Keratinocyte (primary cell): Measurements from ENCODE around the gene EXOC6B. TPM values are rescaled to one million over a fixed set of nuclear protein-coding genes. Genes with fewer than 3 reads are reported as not detected.

Experiments
- DNase-seq: peaks from one replicate; pipeline ENCODE4 v3.0.0-alpha.2; 2011; ENCODE audit warnings: low read depth, missing footprints, low spot score
- FAIRE-seq: peaks from 2 replicates; lab custom pipeline; 2011; peaks lifted over from hg19 to GRCh38; lab: Jason Lieb, UNC
- H2AFZ ChIP-seq: 2 replicates; pipeline ENCODE4 v1.6.0; 2012; ENCODE audit warnings: low read length, control low read depth, inconsistent platforms; ENCODE audit not compliant: control insufficient read depth
- H3K27ac ChIP-seq: 2 replicates; pipeline ENCODE4 v1.5.1; 2011; ENCODE audit warnings: low read length; ENCODE audit not compliant: control insufficient read depth, insufficient read depth
- H3K27me3 ChIP-seq: 3 replicates; pipeline ENCODE4 v1.6.0; 2011; ENCODE audit warnings: low read length; ENCODE audit not compliant: control insufficient read depth, insufficient read depth; ENCODE audit errors: extremely low read depth
- H3K36me3 ChIP-seq, 2 experiments: 2 replicates in 1 of 2; 3 replicates in 1 of 2; pipeline ENCODE4 v1.5.1; 2011; ENCODE audit warnings: low read length in 2 of 2, mild to moderate bottlenecking in 1 of 2; ENCODE audit not compliant: control insufficient read depth in 2 of 2, insufficient read depth in 2 of 2; ENCODE audit errors: extremely low read depth in 1 of 2
- H3K4me1 ChIP-seq: 3 replicates; pipeline ENCODE4 v1.5.1; 2011; ENCODE audit warnings: low read length; ENCODE audit not compliant: control insufficient read depth, insufficient read depth; ENCODE audit errors: extremely low read depth
- H3K4me2 ChIP-seq: 3 replicates; pipeline ENCODE4 v1.6.0; 2011; ENCODE audit warnings: low read depth, low read length; ENCODE audit not compliant: control insufficient read depth, insufficient read depth; ENCODE audit errors: extremely low read depth
- H3K4me3 ChIP-seq, 3 experiments: fragments of 200-600 bp in 1 of 3; sonication (generic) in 1 of 3; 2 replicates in 2 of 3; 3 replicates in 1 of 3; pipeline ENCODE4 v1.5.1; 2011 to 2016; ENCODE audit warnings: low read length in 3 of 3, mild to moderate bottlenecking in 3 of 3, control low read depth in 2 of 3, inconsistent platforms in 1 of 3, low read depth in 1 of 3, mixed read lengths in 1 of 3, mixed run types in 1 of 3, moderate library complexity in 1 of 3; ENCODE audit not compliant: control insufficient read depth in 2 of 3, insufficient read depth in 2 of 3; ENCODE audit errors: extremely low read depth in 1 of 3
- H3K79me2 ChIP-seq: 2 replicates; pipeline ENCODE4 v1.6.0; 2012; ENCODE audit warnings: low read length; ENCODE audit not compliant: control insufficient read depth, insufficient read depth
- H3K9ac ChIP-seq: 3 replicates; pipeline ENCODE4 v1.6.0; 2011; ENCODE audit warnings: low read length; ENCODE audit not compliant: control insufficient read depth, insufficient read depth; ENCODE audit errors: extremely low read depth
- H3K9me1 ChIP-seq: 3 replicates; pipeline ENCODE4 v1.6.0; 2011; ENCODE audit warnings: low read length; ENCODE audit not compliant: control insufficient read depth, insufficient read depth; ENCODE audit errors: extremely low read depth
- H3K9me3 ChIP-seq: 2 replicates; pipeline ENCODE4 v1.5.1; 2012; ENCODE audit warnings: low read depth, low read length; ENCODE audit not compliant: control insufficient read depth
- H4K20me1 ChIP-seq: 3 replicates; pipeline ENCODE4 v1.6.0; 2011; ENCODE audit warnings: low read length; ENCODE audit not compliant: control insufficient read depth, insufficient read depth; ENCODE audit errors: extremely low read depth
- CTCF ChIP-seq, 3 experiments: IDR thresholded peaks in 1 of 3; conservative IDR thresholded peaks in 1 of 3; optimal IDR thresholded peaks in 1 of 3; 2 replicates in 2 of 3; 3 replicates in 1 of 3; pipeline versions ENCODE3 to v1.5.1; 2011; ENCODE audit warnings: low read length in 3 of 3, mild to moderate bottlenecking in 3 of 3, moderate library complexity in 2 of 3, control low read depth in 1 of 3, inconsistent platforms in 1 of 3; ENCODE audit not compliant: insufficient read depth in 2 of 3; ENCODE audit errors: extremely low read depth in 1 of 3
- EZH2 ChIP-seq: IDR thresholded peaks from one replicate; pipeline ENCODE4 v1.6.1; 2012; ENCODE audit warnings: inconsistent platforms, mild to moderate bottlenecking, low read length, moderate library complexity
- dilution Hi-C: fragments of 300-500 bp; cut with MboI; formaldehyde crosslinking; loops from one replicate; pipeline ENCODE4 v1.7.0; 2020; ENCODE audit warnings: low sequenced_read_pairs; ENCODE audit not compliant: extremely low pct_ligation_motif_present
- polyA plus RNA-seq, 5 experiments: library from polyadenylated mRNA; depleted of rRNA in 3 of 5; stranded (reverse) in 3 of 5; stranded (forward) in 1 of 5; unstranded in 1 of 5; fragments of >200 nt; gene quantifications; 1 replicate in 1 of 5; 2 replicates in 3 of 5; 3 replicates in 1 of 5; pipeline versions ENCODE4 v1.2.1 to v1.2.3, GENCODE V29; 2011 to 2012; ENCODE audit warnings: missing spikeins in 2 of 5, low read depth in 1 of 5, low replicate concordance in 1 of 5
- small RNA-seq, 3 experiments: library from RNA; depleted of rRNA; stranded (forward); fragments of <200 nt; gene quantifications; one replicate each; pipeline ENCODE3, GENCODE V24; 2012; ENCODE audit warnings: low read depth in 3 of 3, low replicate concordance in 1 of 3; ENCODE audit not compliant: insufficient read length in 3 of 3

Gene EXOC6B
- polyA plus RNA-seq, 1 donor (not counting 4 experiments of a cell fraction or from before 2014, with no cell fraction given) = 37.3 TPM

DNA sequence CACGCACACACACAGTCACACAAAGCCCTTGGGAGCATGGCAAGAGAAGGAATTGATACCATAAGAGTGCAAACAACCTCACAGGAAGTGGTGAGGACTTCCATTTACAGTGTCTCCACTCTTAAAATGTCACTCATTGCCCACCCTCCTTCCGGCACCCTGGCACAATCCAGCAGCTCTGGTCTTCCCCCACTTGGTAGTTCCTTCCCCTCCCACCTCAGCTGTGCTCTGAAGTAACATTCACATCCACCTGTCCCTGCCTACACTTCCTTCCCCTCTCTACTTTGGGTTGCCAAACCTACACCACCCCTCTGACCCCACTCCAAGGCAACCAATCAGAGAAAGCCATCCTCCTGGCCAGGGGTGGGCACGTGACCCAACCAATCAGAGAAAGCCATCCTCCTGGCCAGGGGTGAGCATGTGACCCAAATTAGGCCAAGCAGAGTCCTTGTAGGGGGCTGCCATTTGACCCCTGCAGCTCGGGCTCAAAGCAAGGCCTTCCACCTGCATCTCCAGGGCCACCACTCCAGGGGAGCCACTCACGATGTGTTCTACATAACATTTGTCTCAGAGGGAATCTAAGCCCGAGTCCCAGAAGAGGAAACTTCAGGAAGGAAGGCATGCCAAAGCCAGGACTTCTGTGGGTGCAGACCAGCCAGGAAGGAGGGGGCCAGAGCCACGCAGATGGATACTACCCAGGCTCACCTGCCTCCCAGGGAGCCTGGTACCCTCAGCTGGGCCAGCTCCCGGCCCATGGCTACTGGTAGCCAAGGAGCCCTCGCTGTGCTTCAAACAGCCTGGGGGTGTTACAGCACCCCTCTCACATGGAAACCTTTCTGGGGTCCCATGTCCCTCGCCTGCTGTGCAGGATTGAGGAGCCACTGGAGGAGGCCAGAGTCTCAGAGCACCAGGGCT is 699.4 kb downstream of the EXOC6B start:
- Histone ChIP-seq H3K9ac (no peak overlapping the region), H3K9me1 (no peaks in the 10 kb centered on the region), H3K79me2 (no peaks in the 10 kb centered on the region), H4K20me1 (no peaks in the 10 kb centered on the region), H3K4me2 (no peak overlapping the region), H3K9me3 (no peaks in the 10 kb centered on the region), H3K36me3 (no peaks in the 10 kb centered on the region), H2AFZ (no peak overlapping the region), H3K27ac (no peak overlapping the region), H3K4me1 (peaks cover 12% of the 10 kb centered on the region), H3K27me3 (no peaks in the 10 kb centered on the region), H3K4me3 (no peak overlapping the region)
- dilution Hi-C loops = no loop called here
- FAIRE-seq (no peak), DNase-seq (no peak)
- TF ChIP-seq CTCF (optimal IDR thresholded peaks at IDR 0.05 in 1 of 3, IDR thresholded peaks at IDR 0.05 in 1 of 3, conservative IDR thresholded peaks at IDR 0.05 in 1 of 3; ENCODE audit: extremely low read depth in 1 of 3, insufficient read depth in 2 of 3, low read length in 3 of 3) (no peak), EZH2 (no peak)

Small RNA genes within 50 kb of the gene (small RNA-seq; reads per million reads assigned to genes)
- gene RF00592 (0 to 4.7 (median 0.25) reads per million in 3 experiments), gene RNU2-39P (0.27 to 2.3 (median 0.67) reads per million in 3 experiments)

Other genes starting within 250 kb of the EXOC6B start
- 25.1 to 33.9 TPM (median 26.0 TPM) in 3 replicates for gene SPR, start 61.4 kb upstream of the EXOC6B start, polyA plus RNA-seq
- not detected in 3 replicates for gene EMX1, start 91.5 kb upstream of the EXOC6B start, polyA plus RNA-seq
- 5.1 to 9.9 TPM (median 6.3 TPM) in 3 replicates for gene SFXN5, start 245.7 kb upstream of the EXOC6B start, polyA plus RNA-seq